HEK293T (cell line): ENCODE measurements around the gene DOK1.

Experiments used
- BHLHE40 ChIP-seq: fragments of 450-650 bp; IDR thresholded peaks from 2 replicates; pipeline ENCODE4 v1.6.1; 2016; ENCODE audit warnings: mild to moderate bottlenecking, moderate library complexity, borderline replicate concordance
- CTBP1 ChIP-seq: fragments of 450-650 bp; IDR thresholded peaks from 2 replicates; pipeline ENCODE4 v1.6.1; 2016; ENCODE audit warnings: borderline replicate concordance
- ELF4 ChIP-seq: fragments of 450-650 bp; IDR thresholded peaks from 2 replicates; pipeline ENCODE4 v1.6.1; 2017; ENCODE audit warnings: antibody characterized with exemption
- FOXA1 ChIP-seq: fragments of 450-650 bp; IDR thresholded peaks from 2 replicates; pipeline ENCODE4 v1.6.1; 2016; ENCODE audit warnings: mild to moderate bottlenecking
- FOXK2 ChIP-seq: fragments of 450-650 bp; IDR thresholded peaks from 2 replicates; pipeline ENCODE4 v1.6.1; 2016; ENCODE audit warnings: mild to moderate bottlenecking
- SP1 ChIP-seq: fragments of 450-650 bp; IDR thresholded peaks from 2 replicates; pipeline ENCODE4 v1.6.1; 2017
- ZNF384 ChIP-seq: fragments of 450-650 bp; IDR thresholded peaks from 2 replicates; pipeline ENCODE4 v1.6.1; 2016

- no peak for TF ChIP-seq SP1
- no peak for TF ChIP-seq FOXK2
- TF ChIP-seq BHLHE40: no peak
- no peak for TF ChIP-seq ZNF384
- no peak for TF ChIP-seq ELF4
- no peak for TF ChIP-seq FOXA1
- TF ChIP-seq CTBP1: no peak
Measured at GRCh38 chr2:74556159-74556558, 1.6 kb downstream of the DOK1 start.
